Endothelial cell of umbilical vein (primary cell): Measurements from ENCODE around the gene INIP. TPM values are rescaled to one million over a fixed set of nuclear protein-coding genes. Genes with fewer than 3 reads are reported as not detected.

Source experiments
- BruUV-seq: library from RNA; stranded (reverse); fragments of 400-500 nt; replicated peaks from 2 replicates; lab custom pipeline; 2021; lab: Mats Ljungman, UMichigan
- CTCF ChIA-PET: fragments of 300-600, 350-600 bp; sonication (Branson Sonifier 250); formaldehyde crosslinking; loops from one replicate; lab custom pipeline; 2021; ENCODE audit warnings: antibody characterized with exemption, inconsistent platforms; lab: Charles Lee
- POLR2A ChIA-PET: fragments of 300-600, 350-600 bp; sonication (Branson Sonifier 250); formaldehyde crosslinking; loops from one replicate; lab custom pipeline; 2021; ENCODE audit warnings: antibody characterized with exemption, inconsistent platforms; lab: Charles Lee
- DNase-seq: peaks from one replicate; pipeline ENCODE4 v3.0.0-alpha.2; 2011; ENCODE audit warnings: low read depth, low spot score
- FAIRE-seq: peaks from 2 replicates; lab custom pipeline; 2011; peaks lifted over from hg19 to GRCh38; lab: Jason Lieb, UNC
- H2AFZ ChIP-seq: 2 replicates; pipeline ENCODE4 v1.6.0; 2012; ENCODE audit warnings: low read depth, low read length, control low read depth, inconsistent platforms
- H3K27ac ChIP-seq: 2 replicates; pipeline ENCODE4 v1.5.1; 2011; ENCODE audit warnings: low read depth, mild to moderate bottlenecking, control low read depth, low read length, moderate library complexity; ENCODE audit not compliant: insufficient read depth
- H3K27me3 ChIP-seq, 2 experiments: 2 replicates each; pipeline versions ENCODE4 v1.6.0 to v1.6.1; 2011; ENCODE audit warnings: low read length in 2 of 2, mixed read lengths in 1 of 2; ENCODE audit not compliant: control insufficient read depth in 2 of 2, insufficient read depth in 2 of 2
- H3K36me3 ChIP-seq, 2 experiments: 2 replicates in 1 of 2; 3 replicates in 1 of 2; pipeline ENCODE4 v1.5.1; 2011; ENCODE audit warnings: low read length in 2 of 2, mild to moderate bottlenecking in 1 of 2, moderate library complexity in 1 of 2; ENCODE audit not compliant: control insufficient read depth in 2 of 2, insufficient read depth in 2 of 2; ENCODE audit errors: extremely low read depth in 1 of 2
- H3K4me1 ChIP-seq: 3 replicates; pipeline ENCODE4 v1.5.1; 2011; ENCODE audit warnings: mild to moderate bottlenecking, low read length; ENCODE audit not compliant: control insufficient read depth, insufficient read depth; ENCODE audit errors: extremely low read depth
- H3K4me2 ChIP-seq: 2 replicates; pipeline ENCODE4 v1.6.1; 2011; ENCODE audit warnings: low read length, control low read depth, mixed read lengths; ENCODE audit not compliant: insufficient read depth
- H3K4me3 ChIP-seq, 3 experiments: fragments of 200-600 bp in 1 of 3; sonication (generic), shearing (Covaris generic) in 1 of 3; replicated peaks in 1 of 3; 2 replicates each; pipeline ENCODE4 v1.5.1; 2011 to 2016; ENCODE audit warnings: control low read depth in 3 of 3, low read length in 3 of 3, mild to moderate bottlenecking in 2 of 3, inconsistent platforms in 1 of 3, low read depth in 1 of 3, moderate library complexity in 1 of 3; ENCODE audit not compliant: insufficient read depth in 1 of 3
- H3K79me2 ChIP-seq: 2 replicates; pipeline ENCODE4 v1.6.0; 2012; ENCODE audit warnings: low read length, inconsistent platforms; ENCODE audit not compliant: control insufficient read depth, insufficient read depth
- H3K9ac ChIP-seq: replicated peaks from 2 replicates; pipeline ENCODE3; 2011; ENCODE audit warnings: low read length, control low read depth; ENCODE audit not compliant: insufficient read depth; ENCODE audit errors: extremely low read depth
- H3K9me1 ChIP-seq: replicated peaks from 3 replicates; pipeline ENCODE4 v1.6.0; 2011; ENCODE audit warnings: mild to moderate bottlenecking, low read length; ENCODE audit not compliant: control insufficient read depth, insufficient read depth; ENCODE audit errors: extremely low read depth
- H3K9me3 ChIP-seq: replicated peaks from 2 replicates; pipeline ENCODE4 v1.5.1; 2012; ENCODE audit warnings: low read length, inconsistent platforms; ENCODE audit not compliant: control insufficient read depth, insufficient read depth
- H4K20me1 ChIP-seq: replicated peaks from 2 replicates; pipeline ENCODE3; 2011; ENCODE audit warnings: mild to moderate bottlenecking, low read length; ENCODE audit not compliant: control insufficient read depth, insufficient read depth; ENCODE audit errors: extremely low read depth
- CTCF ChIP-seq, 2 donors: IDR thresholded peaks; 1 replicate in 1 of 2; 2 replicates in 1 of 2; pipeline ENCODE4 v1.5.1; 2011; ENCODE audit warnings: low read length in 2 of 2, mild to moderate bottlenecking in 2 of 2, moderate library complexity in 2 of 2, control low read depth in 1 of 2, inconsistent platforms in 1 of 2, low read depth in 1 of 2; ENCODE audit not compliant: insufficient read depth in 1 of 2; ENCODE audit errors: extremely low read depth in 1 of 2
- FOS ChIP-seq: IDR thresholded peaks from 2 replicates; pipeline ENCODE4 v1.6.1; 2011; ENCODE audit warnings: mild to moderate bottlenecking, low read length, moderate library complexity, borderline replicate concordance; ENCODE audit not compliant: insufficient read depth
- POLR2A ChIP-seq: IDR thresholded peaks from 2 replicates; pipeline ENCODE4 v1.6.1; 2012; ENCODE audit warnings: low read depth, mild to moderate bottlenecking, control low read depth, low read length
- POLR2AphosphoS5 ChIP-seq: IDR thresholded peaks from 2 replicates; pipeline ENCODE4 v1.6.1; 2012; ENCODE audit warnings: low read depth, mild to moderate bottlenecking, control low read depth, low read length, moderate library complexity; ENCODE audit not compliant: insufficient read depth
- dilution Hi-C: fragments of 300-500 bp; cut with MboI; formaldehyde crosslinking; loops from one replicate; pipeline ENCODE4 v1.15.0; 2019; ENCODE audit warnings: low sequenced_read_pairs; ENCODE audit not compliant: extremely low pct_ligation_motif_present
- intact Hi-C: fragments of 100-400 bp; cut with micrococcal nuclease; formaldehyde crosslinking; loops from one replicate; pipeline ENCODE4 v1.10.0; 2022
- polyA plus RNA-seq, 4 experiments: library from polyadenylated mRNA; depleted of rRNA in 3 of 4; stranded (reverse) in 3 of 4; unstranded in 1 of 4; fragments of >200 nt; gene quantifications; 2 replicates each; pipeline versions ENCODE4 v1.2.1 to v1.2.3, GENCODE V29; 2011 to 2012; ENCODE audit warnings: missing spikeins in 1 of 4
- total RNA-seq: library from RNA; stranded (reverse); gene quantifications from 2 replicates; pipeline ENCODE4 v1.2.3, GENCODE V29; 2021

INIP gene
- total and polyA plus RNA-seq, 2 donors (not counting 3 experiments of a cell fraction or from before 2014, with no cell fraction given), result 12.3 to 25.7 TPM

GRCh38 chr9:112640311-112640710, 77.6 kb downstream of the INIP start:
- Histone ChIP-seq H3K79me2 (no peaks in the 10 kb centered on the region), H3K36me3 (no peaks in the 10 kb centered on the region), H3K4me3 (no peak overlapping the region), H2AFZ (no peak overlapping the region), H4K20me1 (no peaks in the 10 kb centered on the region), H3K9me3 (no peaks in the 10 kb centered on the region), H3K9ac (no peak overlapping the region), H3K9me1 (no peaks in the 10 kb centered on the region), H3K4me2 (no peak overlapping the region), H3K4me1 (no peaks in the 10 kb centered on the region), H3K27ac (no peak overlapping the region), H3K27me3 (no peaks in the 10 kb centered on the region)
- intact Hi-C loops, result no loop called here
- ChIA-PET CTCF (interaction anchor here (1.0 kb wide), 1 partner anchor 397 kb away, joined by 3 read pairs; no protein-coding TSS in a partner anchor), POLR2A (no interaction called here)
- DNase-seq (no peak), FAIRE-seq (no peak)
- dilution Hi-C loops, result no loop called here
- BruUV-seq, result no TSS peak
- no peak for TF ChIP-seq FOS
- TF ChIP-seq POLR2A, result no peak
- no peak for TF ChIP-seq POLR2AphosphoS5
- no peak for TF ChIP-seq CTCF (IDR thresholded peaks at IDR 0.05; ENCODE audit: extremely low read depth in 1 of 2, insufficient read depth in 1 of 2, low read depth in 1 of 2, low read length in 2 of 2)

Other genes with a start within 250 kb of the INIP start
- gene KIAA1958, start 231.3 kb downstream of the INIP start, total RNA-seq, result 5.0 and 5.2 TPM in 2 replicates
- gene KIAA1958, start 231.3 kb downstream of the INIP start, polyA plus RNA-seq, result 1.1 and 1.7 TPM in 2 replicates
- gene SNX30, start 32.6 kb upstream of the INIP start, total RNA-seq, result 6.3 and 6.8 TPM in 2 replicates
- 1.9 and 2.8 TPM in 2 replicates for gene SNX30, start 32.6 kb upstream of the INIP start, polyA plus RNA-seq
- not detected in 2 replicates for gene SLC46A2, start 172.8 kb upstream of the INIP start, total RNA-seq
- not detected in 2 replicates for gene SLC46A2, start 172.8 kb upstream of the INIP start, polyA plus RNA-seq